HUES6 (cell line): ENCODE results near the gene B4GALT1.
A peak's percentile ranks its signal among the peaks of the same experiment; 100 is the strongest.

ENCODE experiments used
- H3K27ac ChIP-seq: 2 replicates; pipeline ENCODE4 v1.7.0; 2013; ENCODE audit warnings: low read depth, mild to moderate bottlenecking, low read length, inconsistent platforms
- H3K27me3 ChIP-seq: 2 replicates; pipeline ENCODE4 v1.6.1; 2013; ENCODE audit warnings: low read length; ENCODE audit not compliant: control insufficient read depth, insufficient read depth
- H3K36me3 ChIP-seq: 2 replicates; pipeline ENCODE4 v1.6.1; 2013; ENCODE audit warnings: low read length; ENCODE audit not compliant: control insufficient read depth, insufficient read depth
- H3K4me1 ChIP-seq: 2 replicates; pipeline ENCODE4 v1.6.1; 2013; ENCODE audit warnings: low read length; ENCODE audit not compliant: control insufficient read depth, insufficient read depth
- H3K4me3 ChIP-seq: 2 replicates; pipeline ENCODE4 v1.5.1; 2013; ENCODE audit warnings: low read depth, low read length
- H3K9ac ChIP-seq: one replicate; pipeline ENCODE4 v1.6.1; 2013; ENCODE audit warnings: mild to moderate bottlenecking, low read length
- H3K9me3 ChIP-seq: 2 replicates; pipeline ENCODE4 v1.6.1; 2013; ENCODE audit warnings: low read depth, low read length; ENCODE audit not compliant: control insufficient read depth, insufficient read depth

Gene B4GALT1

DNA sequence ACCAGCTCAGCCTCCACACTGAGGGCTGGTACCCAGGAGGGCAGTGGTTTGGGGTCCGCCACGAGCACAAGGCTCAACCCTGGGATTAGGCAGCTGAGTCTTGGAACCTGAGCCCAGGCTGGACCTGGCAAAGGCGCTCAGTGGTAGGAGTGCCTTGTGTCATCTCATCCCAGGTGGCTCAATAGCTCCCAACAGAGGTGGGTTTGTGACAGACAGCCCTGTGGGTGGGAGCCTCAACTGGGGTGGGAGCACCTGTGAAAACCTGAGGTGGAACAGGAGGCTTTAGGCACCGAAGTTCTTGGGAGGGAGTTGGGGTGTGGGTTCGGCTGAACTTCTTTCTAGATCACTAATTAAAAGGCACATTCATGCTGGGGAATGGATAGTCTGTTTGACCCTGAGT is 55.5 kb downstream of the B4GALT1 start:
- H3K36me3 ChIP-seq: peaks cover 3% of the 10 kb centered on the region; the same call in 1 of the 2 replicates
- no peak overlapping the region for H3K27ac ChIP-seq
- peaks cover 19% of the 10 kb centered on the region for H3K4me1 ChIP-seq
- no peak overlapping the region for H3K9ac ChIP-seq
- H3K4me3 ChIP-seq: no peak overlapping the region
- H3K9me3 ChIP-seq: no peaks in the 10 kb centered on the region
- H3K27me3 ChIP-seq: no peaks in the 10 kb centered on the region

DNA sequence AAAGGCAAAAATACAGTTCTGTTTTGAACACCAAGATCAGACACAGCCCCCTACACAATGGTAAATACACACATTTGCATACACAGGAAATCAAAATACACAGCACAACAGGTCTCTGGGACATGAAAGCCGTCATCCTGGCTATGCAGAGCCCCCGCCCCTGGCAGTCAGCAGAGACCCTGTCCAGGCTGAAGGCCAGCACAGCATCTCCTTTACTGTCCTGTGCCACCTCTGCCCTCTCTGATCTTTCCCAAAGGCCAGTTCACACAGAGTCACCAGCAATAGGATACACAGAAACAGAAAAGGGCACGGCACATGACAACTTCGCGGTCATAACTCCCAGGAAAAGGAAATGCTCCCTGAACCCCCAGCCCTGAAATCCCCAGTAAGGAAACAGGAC is 56.5 kb downstream of the B4GALT1 start:
- Histone ChIP-seq H3K9ac (no peak overlapping the region), H3K36me3 (peaks cover 3% of the 10 kb centered on the region; the same call in 1 of the 2 replicates), H3K4me3 (no peak overlapping the region), H3K9me3 (no peaks in the 10 kb centered on the region), H3K27me3 (no peaks in the 10 kb centered on the region), H3K4me1 (peaks cover 19% of the 10 kb centered on the region), H3K27ac (no peak overlapping the region)

DNA sequence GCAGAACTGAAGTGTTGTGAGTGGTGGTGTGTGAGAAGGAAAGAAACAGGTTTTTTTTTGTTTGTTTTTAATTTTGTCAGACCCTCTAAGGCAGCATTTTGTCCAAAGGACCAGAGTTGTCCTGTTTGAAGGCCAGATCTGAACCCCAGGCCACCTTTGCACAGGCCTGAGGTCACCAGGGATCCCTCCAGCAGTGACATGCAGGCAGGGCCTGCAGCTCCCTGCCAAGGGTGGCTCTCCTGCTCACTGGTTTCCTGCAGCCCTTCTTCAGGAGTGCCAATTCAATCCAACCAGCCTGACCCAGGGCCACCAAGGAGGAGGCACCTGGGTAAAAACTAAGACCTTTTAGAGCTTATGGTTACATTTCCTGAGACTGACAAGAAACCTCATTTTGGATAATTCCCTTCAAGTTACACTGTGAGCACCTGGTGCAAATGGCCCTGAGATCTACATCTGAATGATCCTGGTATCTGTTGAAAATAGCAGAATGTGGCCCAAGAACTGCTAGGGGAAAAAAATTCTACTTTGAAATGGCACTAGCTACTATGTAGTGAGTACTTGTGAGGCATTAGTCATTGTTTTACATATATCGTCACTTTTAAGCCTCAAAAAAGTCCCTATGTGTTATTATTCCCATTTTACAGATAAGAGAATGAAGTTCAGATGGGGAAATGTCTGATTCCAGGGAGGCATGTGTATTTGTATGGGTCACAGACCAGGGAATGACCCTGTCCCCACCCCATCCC is 57.1 kb downstream of the B4GALT1 start:
- Histone ChIP-seq H3K27ac (peak overlapping the region; percentile 38; the same call in 1 of the 2 replicates), H3K27me3 (no peaks in the 10 kb centered on the region), H3K9ac (no peak overlapping the region), H3K9me3 (no peaks in the 10 kb centered on the region), H3K4me1 (peaks cover 19% of the 10 kb centered on the region), H3K4me3 (no peak overlapping the region), H3K36me3 (peaks cover 3% of the 10 kb centered on the region; the same call in 1 of the 2 replicates)

DNA sequence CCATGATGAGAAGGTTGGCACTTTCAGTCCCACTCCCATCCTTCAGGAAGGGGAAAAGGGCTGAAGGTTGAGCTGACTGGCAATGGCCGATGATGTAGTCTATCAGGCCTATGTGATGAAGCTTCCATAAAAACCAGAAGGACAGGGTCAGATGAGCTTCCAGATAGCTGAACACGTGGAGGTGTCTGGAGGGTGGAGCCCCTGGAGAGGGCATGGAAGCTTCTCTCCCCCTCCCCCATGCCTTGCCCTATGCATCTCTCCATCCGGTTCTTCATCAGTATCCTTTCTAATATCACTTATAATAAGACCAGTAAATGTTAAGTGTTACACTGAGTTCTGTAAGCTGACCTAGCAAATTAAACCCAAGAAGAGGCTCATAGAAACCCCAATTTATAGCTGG is 58.0 kb downstream of the B4GALT1 start:
- Histone ChIP-seq H3K27me3 (no peaks in the 10 kb centered on the region), H3K4me1 (peaks cover 19% of the 10 kb centered on the region), H3K27ac (no peak overlapping the region), H3K9me3 (no peaks in the 10 kb centered on the region), H3K36me3 (peaks cover 3% of the 10 kb centered on the region; the same call in 1 of the 2 replicates), H3K9ac (no peak overlapping the region), H3K4me3 (no peak overlapping the region)

DNA sequence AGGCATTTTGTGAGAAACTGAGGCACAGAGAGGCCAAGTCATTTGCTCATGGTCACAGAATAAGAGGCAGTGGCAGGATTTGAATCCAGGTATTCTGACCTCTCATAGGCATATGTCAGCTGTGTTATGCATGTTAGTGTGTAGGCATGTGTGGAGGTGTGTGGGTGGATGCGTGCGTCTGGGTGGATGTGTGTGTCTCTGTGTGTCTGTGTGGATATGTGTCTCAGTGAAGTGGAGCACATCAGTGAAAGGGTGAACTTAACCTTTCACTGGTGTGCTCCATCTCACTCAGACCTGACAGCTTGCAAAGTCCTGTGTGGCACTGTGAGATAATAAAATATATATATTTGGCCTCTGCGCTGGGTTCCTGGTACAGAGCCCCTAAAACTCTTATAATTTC is 58.7 kb downstream of the B4GALT1 start:
- Histone ChIP-seq H3K27me3 (no peaks in the 10 kb centered on the region), H3K27ac (no peak overlapping the region), H3K4me1 (peaks cover 19% of the 10 kb centered on the region), H3K9ac (no peak overlapping the region), H3K4me3 (no peak overlapping the region), H3K9me3 (no peaks in the 10 kb centered on the region), H3K36me3 (peaks cover 3% of the 10 kb centered on the region; the same call in 1 of the 2 replicates)

DNA sequence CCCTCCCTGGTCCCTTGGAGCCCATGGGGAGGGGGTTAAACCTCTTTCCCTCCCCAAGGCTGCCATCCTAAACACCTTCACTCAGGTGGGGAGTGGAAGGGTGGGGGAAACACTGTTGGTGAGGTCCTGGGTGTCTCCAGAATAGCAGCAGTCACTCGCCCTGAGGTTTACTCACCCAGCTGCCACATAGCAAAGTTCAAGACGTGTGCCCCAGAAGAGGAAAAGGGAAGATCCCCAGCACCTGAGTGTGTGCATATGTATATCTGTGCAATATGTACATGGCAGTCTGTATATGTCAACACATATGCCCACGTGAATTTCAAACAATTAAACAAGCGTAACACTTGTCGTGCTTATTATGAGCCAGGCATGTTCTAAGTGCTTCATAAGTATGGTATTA is 59.4 kb downstream of the B4GALT1 start:
- H3K9ac ChIP-seq: no peak overlapping the region
- H3K27me3 ChIP-seq: no peaks in the 10 kb centered on the region
- no peak overlapping the region for H3K4me3 ChIP-seq
- H3K36me3 ChIP-seq: no peaks in the 10 kb centered on the region
- H3K27ac ChIP-seq: no peak overlapping the region
- H3K4me1 ChIP-seq: peaks cover 24% of the 10 kb centered on the region
- no peaks in the 10 kb centered on the region for H3K9me3 ChIP-seq

DNA sequence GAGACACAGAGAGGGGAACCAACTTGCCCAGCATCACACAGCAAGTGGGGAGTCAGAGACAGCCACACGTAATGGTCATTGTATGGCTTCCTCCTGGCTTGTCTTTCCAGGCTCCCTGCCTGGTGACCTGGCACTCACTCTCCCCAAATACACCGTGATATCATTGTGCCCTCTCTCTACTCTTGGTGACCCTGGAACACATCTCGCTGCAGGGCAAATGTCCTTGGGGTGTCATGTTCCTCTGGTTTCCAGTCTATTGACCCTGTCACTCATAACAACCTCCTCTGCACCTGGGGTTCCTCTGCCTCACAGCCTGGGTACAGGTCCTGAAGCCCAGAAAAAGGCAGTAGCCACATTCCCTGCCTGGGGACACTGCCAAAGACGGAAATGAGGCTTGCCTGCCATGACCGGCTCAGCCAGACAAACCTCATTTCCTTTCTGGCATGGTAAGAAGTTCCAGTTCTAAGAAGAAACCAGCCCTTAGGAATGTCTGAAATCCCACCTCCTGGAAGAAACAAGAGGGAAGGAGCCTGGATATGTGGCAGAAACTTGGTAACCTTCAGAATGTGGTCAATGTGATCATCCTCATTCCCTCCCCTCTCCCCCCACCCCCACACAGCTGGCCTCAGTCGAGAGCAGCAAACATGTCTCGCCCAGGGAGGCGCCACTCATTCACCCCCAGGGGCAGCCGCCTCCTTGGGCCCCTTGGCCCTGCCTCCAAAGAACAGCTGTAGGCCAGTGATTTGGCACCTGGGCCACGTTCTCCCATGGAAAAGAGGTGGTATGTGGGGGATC is 60.1 kb downstream of the B4GALT1 start:
- H3K27me3 ChIP-seq: no peaks in the 10 kb centered on the region
- peaks cover 22% of the 10 kb centered on the region for H3K4me1 ChIP-seq
- H3K27ac ChIP-seq: no peak overlapping the region
- H3K36me3 ChIP-seq: no peaks in the 10 kb centered on the region
- no peaks in the 10 kb centered on the region for H3K9me3 ChIP-seq
- H3K4me3 ChIP-seq: no peak overlapping the region
- H3K9ac ChIP-seq: no peak overlapping the region

DNA sequence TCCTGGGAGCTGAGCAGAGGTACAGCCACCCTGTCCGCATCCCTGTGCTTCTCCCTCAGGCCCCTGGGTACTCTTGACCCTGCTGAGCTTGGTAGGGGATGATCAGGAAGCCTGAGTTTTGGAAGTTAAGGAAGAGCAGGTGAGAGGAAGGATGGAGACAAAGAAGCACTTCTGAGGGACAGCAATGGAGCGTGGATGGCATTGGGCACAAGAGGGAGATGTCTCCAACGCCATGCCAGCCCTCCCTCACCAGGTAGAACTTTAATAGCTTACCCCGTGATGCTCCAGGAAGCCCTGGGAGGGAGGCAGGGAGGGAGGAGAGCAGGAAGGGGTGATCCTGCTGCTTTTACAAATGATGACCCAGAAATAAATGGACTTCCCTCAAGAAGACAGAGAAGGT is 60.8 kb downstream of the B4GALT1 start:
- H3K9ac ChIP-seq: no peak overlapping the region
- no peaks in the 10 kb centered on the region for H3K9me3 ChIP-seq
- H3K4me1 ChIP-seq: peaks cover 18% of the 10 kb centered on the region
- H3K27me3 ChIP-seq: no peaks in the 10 kb centered on the region
- H3K36me3 ChIP-seq: no peaks in the 10 kb centered on the region
- no peak overlapping the region for H3K27ac ChIP-seq
- H3K4me3 ChIP-seq: no peak overlapping the region

DNA sequence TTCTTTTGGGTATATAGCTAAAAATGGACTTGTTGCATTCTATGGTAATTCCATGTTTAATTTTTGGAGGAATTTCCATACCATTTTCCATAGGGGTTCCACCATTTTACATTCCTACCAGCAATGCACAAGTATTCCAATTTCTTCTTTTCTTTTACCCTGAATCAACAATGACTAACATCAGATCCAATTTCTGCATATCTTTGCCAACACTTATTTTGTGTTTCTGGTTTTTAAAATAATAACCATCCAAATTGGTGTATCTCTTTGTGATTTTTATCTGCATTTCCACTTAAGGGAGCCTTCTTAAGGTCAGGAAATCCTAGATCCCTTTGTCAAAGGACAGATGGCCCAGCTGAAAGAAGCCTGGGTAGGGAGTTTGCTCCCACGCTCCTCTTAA is 61.2 kb downstream of the B4GALT1 start:
- no peak overlapping the region for H3K9ac ChIP-seq
- no peaks in the 10 kb centered on the region for H3K27me3 ChIP-seq
- no peak overlapping the region for H3K27ac ChIP-seq
- H3K36me3 ChIP-seq: no peaks in the 10 kb centered on the region
- peaks cover 18% of the 10 kb centered on the region for H3K4me1 ChIP-seq
- H3K4me3 ChIP-seq: no peak overlapping the region
- no peaks in the 10 kb centered on the region for H3K9me3 ChIP-seq

DNA sequence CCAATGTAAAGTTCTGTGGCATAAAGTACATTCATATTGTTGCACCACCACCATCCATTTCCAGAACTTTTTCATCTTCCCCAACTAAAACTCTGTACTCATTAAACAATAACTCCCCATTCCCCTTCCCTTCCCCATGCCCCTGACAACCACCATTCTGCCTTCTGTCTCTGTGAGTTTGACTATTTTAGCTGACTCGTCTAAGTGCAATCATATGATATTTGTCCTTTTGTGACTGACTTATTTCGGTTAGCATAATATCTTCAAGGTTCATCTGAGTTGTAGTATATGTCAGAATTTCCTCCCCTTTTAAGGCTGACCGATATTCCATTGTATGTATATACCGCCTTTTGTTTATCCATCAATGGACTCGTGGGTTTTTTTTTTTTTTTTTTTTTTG is 61.6 kb downstream of the B4GALT1 start:
- H3K4me1 ChIP-seq: peaks cover 18% of the 10 kb centered on the region

DNA sequence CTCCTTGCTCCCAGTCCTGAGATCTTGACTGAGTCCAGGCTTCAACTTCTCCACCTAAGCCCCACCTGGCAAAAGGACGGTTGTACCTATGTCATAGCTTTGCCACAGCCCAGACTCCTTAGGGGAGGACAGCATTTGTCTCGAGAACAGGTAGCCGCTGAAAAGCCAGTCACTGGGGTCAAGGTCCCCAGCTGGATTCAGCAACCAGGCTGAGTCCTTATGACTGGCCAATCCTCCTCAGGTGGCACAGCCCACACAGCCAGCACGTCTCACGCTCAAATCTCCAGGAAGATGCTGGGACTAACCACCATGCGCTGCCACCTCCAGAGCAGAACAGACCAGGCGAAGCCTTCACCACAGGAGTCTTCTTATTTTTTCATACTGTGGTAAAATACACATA is 62.7 kb downstream of the B4GALT1 start:
- Histone ChIP-seq H3K4me1 (peaks cover 18% of the 10 kb centered on the region), H3K36me3 (no peaks in the 10 kb centered on the region), H3K27me3 (no peaks in the 10 kb centered on the region), H3K9ac (no peak overlapping the region), H3K9me3 (no peaks in the 10 kb centered on the region), H3K4me3 (no peak overlapping the region), H3K27ac (no peak overlapping the region)

More for the DNA sequence above, 61.6 kb downstream of the B4GALT1 start:
- Histone ChIP-seq H3K36me3 (no peaks in the 10 kb centered on the region), H3K9ac (no peak overlapping the region), H3K27me3 (no peaks in the 10 kb centered on the region), H3K9me3 (no peaks in the 10 kb centered on the region), H3K4me3 (no peak overlapping the region), H3K27ac (no peak overlapping the region)
